Right atrium auricular region (tissue), 2 donors: ENCODE measurements around the gene STIM1. TPM values are rescaled to one million over a fixed set of nuclear protein-coding genes. Genes with fewer than 3 reads are reported as not detected.

ENCODE experiments used
- DNase-seq: peaks from one replicate; pipeline ENCODE4 v3.0.0-alpha.2; 2019; ENCODE audit warnings: low spot score
- H3K27ac ChIP-seq, 2 donors: fragments of 200-600 bp; sonication (generic); 1 replicate in 1 of 2; 2 replicates in 1 of 2; pipeline ENCODE4 v1.5.1; 2016 to 2019
- H3K27me3 ChIP-seq, 2 donors: fragments of 200-600 bp; sonication (generic); one replicate each; pipeline versions ENCODE4 v1.5.1 to v1.6.0; 2017 to 2019
- H3K36me3 ChIP-seq: fragments of 200-600 bp; sonication (generic); one replicate; pipeline ENCODE4 v1.5.1; 2016
- H3K4me1 ChIP-seq, 2 donors: fragments of 200-600 bp; sonication (generic); one replicate each; pipeline versions ENCODE4 v1.5.1 to v1.6.0; 2017 to 2019
- H3K4me3 ChIP-seq, 2 donors: fragments of 200-600 bp; sonication (generic); 1 replicate in 1 of 2; 2 replicates in 1 of 2; pipeline ENCODE4 v1.5.1; 2017 to 2019; ENCODE audit warnings: mild to moderate bottlenecking in 1 of 2, moderate library complexity in 1 of 2
- H3K9me3 ChIP-seq, 2 donors: fragments of 200-600 bp; sonication (generic); one replicate each; pipeline ENCODE4 v1.5.1; 2019
- total RNA-seq, 2 donors: library from RNA; depleted of rRNA; stranded (reverse); fragments of >200 nt; gene quantifications; one replicate each; pipeline ENCODE4 v1.1.0, GENCODE V29; 2016
- TF ChIP-seq, protein P1 (sequence below), 2 donors: fragments of 200-600 bp; sonication (generic); IDR thresholded peaks; one replicate each; pipeline ENCODE4 v1.5.1; 2019; ENCODE audit warnings: antibody characterized with exemption in 2 of 2

The STIM1 gene
- total RNA-seq, 2 donors from 2014 or later = 15.4 to 16.6 TPM

- H3K4me1 ChIP-seq = peaks cover 0 to 18% of the 10 kb centered on the region in 2 donors
- DNase-seq = no peak
Measured at GRCh38 chr11:4065086-4065485, 209.6 kb downstream of the STIM1 start.

GRCh38 chr11:4065601-4066377, 210.3 kb downstream of the STIM1 start:
- Histone ChIP-seq H3K4me1 (peaks cover 0 to 18% of the 10 kb centered on the region in 2 donors), H3K9me3 (no peaks in the 10 kb centered on the region), H3K4me3 (no peak overlapping the region), H3K27ac (no peak overlapping the region), H3K27me3 (no peaks in the 10 kb centered on the region), H3K36me3 (peaks cover 3% of the 10 kb centered on the region)
- DNase-seq = no peak
- TF ChIP-seq, protein P1, sequence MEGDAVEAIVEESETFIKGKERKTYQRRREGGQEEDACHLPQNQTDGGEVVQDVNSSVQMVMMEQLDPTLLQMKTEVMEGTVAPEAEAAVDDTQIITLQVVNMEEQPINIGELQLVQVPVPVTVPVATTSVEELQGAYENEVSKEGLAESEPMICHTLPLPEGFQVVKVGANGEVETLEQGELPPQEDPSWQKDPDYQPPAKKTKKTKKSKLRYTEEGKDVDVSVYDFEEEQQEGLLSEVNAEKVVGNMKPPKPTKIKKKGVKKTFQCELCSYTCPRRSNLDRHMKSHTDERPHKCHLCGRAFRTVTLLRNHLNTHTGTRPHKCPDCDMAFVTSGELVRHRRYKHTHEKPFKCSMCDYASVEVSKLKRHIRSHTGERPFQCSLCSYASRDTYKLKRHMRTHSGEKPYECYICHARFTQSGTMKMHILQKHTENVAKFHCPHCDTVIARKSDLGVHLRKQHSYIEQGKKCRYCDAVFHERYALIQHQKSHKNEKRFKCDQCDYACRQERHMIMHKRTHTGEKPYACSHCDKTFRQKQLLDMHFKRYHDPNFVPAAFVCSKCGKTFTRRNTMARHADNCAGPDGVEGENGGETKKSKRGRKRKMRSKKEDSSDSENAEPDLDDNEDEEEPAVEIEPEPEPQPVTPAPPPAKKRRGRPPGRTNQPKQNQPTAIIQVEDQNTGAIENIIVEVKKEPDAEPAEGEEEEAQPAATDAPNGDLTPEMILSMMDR (IDR thresholded peaks at IDR 0.05) = no peak

More at GRCh38 chr11:4065086-4065485, 209.6 kb downstream of the STIM1 start:
- TF ChIP-seq, protein P1 (IDR thresholded peaks at IDR 0.05) = no peak
- Histone ChIP-seq H3K27me3 (no peaks in the 10 kb centered on the region), H3K4me3 (no peak overlapping the region), H3K9me3 (no peaks in the 10 kb centered on the region), H3K36me3 (peaks cover 5% of the 10 kb centered on the region), H3K27ac (no peak overlapping the region)

GRCh38 chr11:4066910-4067309, 211.4 kb downstream of the STIM1 start:
- Histone ChIP-seq H3K27me3 (no peaks in the 10 kb centered on the region), H3K27ac (no peak overlapping the region), H3K4me3 (no peak overlapping the region), H3K4me1 (peaks cover 0 to 18% of the 10 kb centered on the region in 2 donors), H3K36me3 (no peaks in the 10 kb centered on the region), H3K9me3 (no peaks in the 10 kb centered on the region)
- TF ChIP-seq, protein P1 (IDR thresholded peaks at IDR 0.05) = no peak
- DNase-seq = no peak

- Histone ChIP-seq H3K9me3 (no peaks in the 10 kb centered on the region), H3K27me3 (no peaks in the 10 kb centered on the region), H3K4me1 (peaks cover 0 to 22% of the 10 kb centered on the region in 2 donors), H3K4me3 (no peak overlapping the region), H3K27ac (no peak overlapping the region), H3K36me3 (no peaks in the 10 kb centered on the region)
- no peak for DNase-seq
- TF ChIP-seq, protein P1 (IDR thresholded peaks at IDR 0.05) = no peak
Measured at GRCh38 chr11:4068962-4069361, 213.5 kb downstream of the STIM1 start.

DNA sequence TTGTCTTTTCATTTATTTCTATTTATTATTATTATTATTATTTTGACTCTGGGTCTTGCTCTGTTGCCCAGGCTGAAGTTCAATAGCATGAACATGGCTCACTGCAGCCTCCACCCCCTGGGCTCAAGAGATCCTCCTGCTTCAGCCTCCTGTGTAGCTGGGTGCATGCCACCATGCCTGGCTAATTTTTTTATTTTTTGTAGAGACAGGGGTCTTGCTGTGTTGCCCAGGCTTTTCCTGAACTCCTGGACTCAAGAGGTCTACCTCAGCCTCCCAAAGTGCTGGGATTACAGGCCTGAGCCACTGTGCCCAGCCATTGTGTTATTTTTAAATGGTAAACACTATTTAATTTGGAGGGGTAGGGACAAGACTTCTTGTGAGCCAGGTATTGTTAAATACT, 215.9 kb downstream of the STIM1 start:
- Histone ChIP-seq H3K36me3 (no peaks in the 10 kb centered on the region), H3K27ac (no peak overlapping the region), H3K4me1 (peaks cover 0 to 6% of the 10 kb centered on the region in 2 donors), H3K27me3 (no peaks in the 10 kb centered on the region), H3K9me3 (no peaks in the 10 kb centered on the region), H3K4me3 (no peak overlapping the region)
- DNase-seq = no peak
- TF ChIP-seq, protein P1 (IDR thresholded peaks at IDR 0.05) = no peak
